Measurements from ENCODE around the gene SCN8A. TPM values are rescaled to one million over a fixed set of nuclear protein-coding genes. Genes with fewer than 3 reads are reported as not detected.

SCN8A gene
- total and polyA plus RNA-seq, 2 donors (not counting 3 experiments of a cell fraction or from before 2014, with no cell fraction given) = 9.4 to 20.4 TPM

GRCh38 chr12:51722431-51722830 is 131.4 kb downstream of the SCN8A start:
- Histone ChIP-seq H3K79me2 (ENCODE audit: control insufficient read depth, insufficient read depth, low read length) (peaks cover 1% of the 10 kb centered on the region), H3K9me3 (replicated peaks; ENCODE audit: control insufficient read depth, insufficient read depth, low read length) (no peaks in the 10 kb centered on the region), H4K20me1 (replicated peaks; ENCODE audit: control insufficient read depth, extremely low read depth, insufficient read depth, low read length) (no peaks in the 10 kb centered on the region), H3K9me1 (replicated peaks; ENCODE audit: control insufficient read depth, extremely low read depth, insufficient read depth, low read length) (no peaks in the 10 kb centered on the region), H3K36me3 (ENCODE audit: control insufficient read depth in 2 of 2, extremely low read depth in 1 of 2, insufficient read depth in 2 of 2, low read length in 2 of 2) (peaks cover 6 to 12% of the 10 kb centered on the region in 2 experiments), H2AFZ (ENCODE audit: low read depth, low read length) (no peak overlapping the region), H3K4me2 (ENCODE audit: insufficient read depth, low read length) (no peak overlapping the region), H3K27ac (ENCODE audit: insufficient read depth, low read depth, low read length) (no peak overlapping the region), H3K9ac (replicated peaks; ENCODE audit: extremely low read depth, insufficient read depth, low read length) (no peak overlapping the region), H3K27me3 (ENCODE audit: control insufficient read depth in 2 of 2, insufficient read depth in 2 of 2, low read length in 2 of 2) (no peaks in the 10 kb centered on the region), H3K4me3 (replicated peaks in 1 of 3; ENCODE audit: insufficient read depth in 1 of 3, low read depth in 1 of 3, low read length in 3 of 3) (no peak overlapping the region), H3K4me1 (ENCODE audit: control insufficient read depth, extremely low read depth, insufficient read depth, low read length) (no peaks in the 10 kb centered on the region)
- intact Hi-C loops (cut with micrococcal nuclease) (no loop called here), dilution Hi-C loops (cut with MboI; ENCODE audit: extremely low pct_ligation_motif_present, low sequenced_read_pairs) (no loop called here)
- FAIRE-seq = no peak
- BruUV-seq (replicated peaks) = no TSS peak
- TF ChIP-seq CTCF (IDR thresholded peaks at IDR 0.05; ENCODE audit: extremely low read depth in 1 of 2, insufficient read depth in 1 of 2, low read depth in 1 of 2, low read length in 2 of 2) (no peak), MAX (IDR thresholded peaks at IDR 0.05; ENCODE audit: insufficient read depth, insufficient read length) (no peak), GATA2 (IDR thresholded peaks at IDR 0.05; ENCODE audit: insufficient read depth, insufficient read length, low read depth, low read length) (no peak), POLR2AphosphoS5 (IDR thresholded peaks at IDR 0.05; ENCODE audit: insufficient read depth, low read depth, low read length) (no peak), EZH2 (IDR thresholded peaks at IDR 0.05; ENCODE audit: borderline replicate concordance, low read depth, low read length, severe bottlenecking) (no peak), JUN (IDR thresholded peaks at IDR 0.05; ENCODE audit: borderline replicate concordance, insufficient read depth, insufficient read length, low read depth) (no peak), FOS (IDR thresholded peaks at IDR 0.05; ENCODE audit: borderline replicate concordance, insufficient read depth, low read length) (no peak), MYC (IDR thresholded peaks at IDR 0.05; ENCODE audit: low read depth, low read length) (no peak), POLR2A (IDR thresholded peaks at IDR 0.05; ENCODE audit: low read depth, low read length) (no peak)
- DNase-seq (ENCODE audit: low read depth, low spot score) = no peak
- ChIA-PET CTCF (interaction anchor here (1.2 kb wide), 1 partner anchor 14 kb away, joined by 3 read pairs; no protein-coding TSS in a partner anchor), POLR2A (no interaction called here)

Measured in endothelial cell of umbilical vein (primary cell).